Mucosa of gallbladder (tissue), 1 donor: Measurements from ENCODE around the gene OTUD5. TPM values are rescaled to one million over a fixed set of nuclear protein-coding genes. Genes with fewer than 3 reads are reported as not detected.

Experiments
- DNase-seq: peaks from one replicate; pipeline ENCODE4 v3.0.0-alpha.2; 2020; ENCODE audit warnings: low spot score
- total RNA-seq: library from RNA; stranded (reverse); gene quantifications from one replicate; pipeline ENCODE4 v1.2.1, GENCODE V29; 2021
- donor health status: DM: no; HTN: no; CAD: no.

Gene OTUD5
- total RNA-seq, 1 donor from 2014 or later: 57.3 TPM

DNA sequence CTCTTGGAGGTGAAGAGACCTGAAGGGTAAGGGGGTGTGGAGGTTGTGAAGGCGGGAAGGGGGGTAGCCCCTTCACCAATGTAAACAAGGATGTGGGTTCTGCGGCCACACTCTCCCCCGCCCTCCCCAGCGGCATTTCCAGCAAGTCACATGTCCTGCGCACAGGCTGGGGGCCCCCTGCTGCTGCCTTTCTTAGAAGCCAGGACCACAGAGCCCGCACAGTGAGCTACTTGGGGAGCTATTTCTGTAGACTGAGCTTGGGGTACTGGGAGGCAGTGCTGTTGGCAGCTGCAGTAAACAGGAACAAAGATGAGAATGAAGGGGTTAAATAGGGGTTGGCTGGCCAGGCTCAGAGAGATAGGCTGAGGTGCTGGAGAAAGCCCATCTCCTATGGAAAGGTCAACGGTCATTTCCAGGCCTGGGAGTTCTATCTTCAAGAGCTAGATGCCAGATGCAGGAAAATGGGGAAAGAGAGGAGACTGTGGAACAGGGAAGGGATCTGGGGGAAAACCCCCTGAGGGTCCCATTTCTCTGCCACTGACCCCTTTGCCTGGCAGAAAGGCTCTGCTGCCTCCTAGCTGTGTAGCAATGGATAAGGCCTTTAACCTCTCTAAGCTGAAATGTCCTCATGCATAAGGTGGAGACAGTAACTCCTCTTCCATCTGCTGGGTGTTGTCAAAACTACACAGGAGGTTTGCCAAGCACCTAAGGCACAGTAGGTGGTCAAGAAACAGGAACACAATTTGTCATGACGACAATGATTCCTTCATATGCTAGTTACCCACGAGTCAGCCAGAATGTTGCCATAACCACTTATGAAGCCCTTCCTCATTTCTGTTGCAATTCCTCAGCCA lies 20.1 kb downstream of the OTUD5 start:
- peak; percentile 65 for DNase-seq

DNA sequence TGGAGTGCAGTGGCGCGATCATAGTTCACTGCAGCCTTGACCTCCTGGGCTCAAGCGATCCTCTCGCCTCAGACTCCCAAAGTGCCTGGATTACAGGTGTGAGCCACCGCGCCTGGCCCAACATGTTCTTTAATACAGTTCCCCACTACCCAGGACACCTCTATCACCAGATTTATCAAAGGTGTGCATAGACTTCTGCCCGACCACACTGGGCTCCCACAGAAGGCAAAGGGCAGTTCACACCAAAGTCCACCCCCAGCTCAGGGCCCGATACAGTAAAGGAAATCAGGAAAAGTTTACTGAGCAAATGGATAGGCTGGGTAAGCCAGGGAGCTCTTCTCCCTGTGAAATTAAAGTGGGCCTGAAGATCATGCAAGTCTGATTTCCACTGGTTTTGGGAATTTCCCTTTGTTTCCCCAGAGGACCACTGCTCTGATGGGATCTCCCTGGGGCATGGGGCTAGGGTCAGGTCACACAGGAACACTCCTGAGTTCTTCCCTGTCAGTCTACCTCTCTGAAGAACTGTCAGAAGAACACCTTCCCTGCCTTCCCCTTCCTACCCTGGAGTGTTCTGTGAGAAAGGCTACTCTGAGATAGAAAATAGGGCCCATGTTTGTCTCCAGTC lies 20.9 kb downstream of the OTUD5 start:
- no peak for DNase-seq

DNA sequence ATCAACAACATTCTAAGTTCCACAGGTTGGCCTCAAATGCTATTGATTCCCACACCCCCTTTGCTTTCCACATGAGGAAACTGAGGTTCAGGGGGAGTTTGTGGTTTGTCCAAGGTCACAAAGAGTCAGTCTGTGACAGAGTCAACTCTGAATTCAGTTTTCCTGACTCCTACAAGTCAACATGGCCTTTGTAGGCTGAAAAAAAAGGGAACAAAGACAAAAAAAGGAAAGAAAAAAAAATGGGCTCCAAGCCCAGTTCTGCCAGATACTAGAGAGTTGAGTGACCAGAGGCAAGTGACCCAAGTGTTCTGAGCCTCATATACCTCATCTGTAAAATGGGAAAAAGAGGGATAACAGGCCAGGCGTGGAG lies 22.1 kb downstream of the OTUD5 start:
- DNase-seq: no peak

GRCh38 chrX:48934581-48935300 lies 22.7 kb downstream of the OTUD5 start:
- DNase-seq: no peak

- DNase-seq: no peak
Measured at GRCh38 chrX:48933757-48934156, 23.6 kb downstream of the OTUD5 start.

- DNase-seq: no peak
Measured at GRCh38 chrX:48927736-48928382, 29.5 kb downstream of the OTUD5 start.

GRCh38 chrX:48927123-48927522 lies 30.3 kb downstream of the OTUD5 start:
- DNase-seq: no peak

DNA sequence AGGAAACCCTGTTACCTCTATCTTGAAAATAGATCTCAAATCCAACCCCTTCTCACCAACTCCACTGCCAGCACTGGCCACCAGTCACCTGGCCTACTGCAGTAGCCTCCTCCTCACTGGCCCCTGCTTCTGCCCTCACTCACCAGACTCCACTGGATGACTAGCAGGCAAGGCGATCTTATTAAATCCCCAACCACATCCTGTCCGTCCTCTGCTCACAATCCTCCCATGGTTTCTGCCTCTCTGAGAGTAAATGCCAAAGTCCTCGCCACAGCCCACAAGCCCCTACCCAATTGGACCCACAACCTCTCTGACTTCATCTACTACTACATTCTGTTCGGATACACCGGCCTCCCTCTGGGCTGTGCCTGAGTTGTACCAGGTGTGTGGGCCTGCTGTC lies 33.1 kb downstream of the OTUD5 start:
- no peak for DNase-seq

DNA sequence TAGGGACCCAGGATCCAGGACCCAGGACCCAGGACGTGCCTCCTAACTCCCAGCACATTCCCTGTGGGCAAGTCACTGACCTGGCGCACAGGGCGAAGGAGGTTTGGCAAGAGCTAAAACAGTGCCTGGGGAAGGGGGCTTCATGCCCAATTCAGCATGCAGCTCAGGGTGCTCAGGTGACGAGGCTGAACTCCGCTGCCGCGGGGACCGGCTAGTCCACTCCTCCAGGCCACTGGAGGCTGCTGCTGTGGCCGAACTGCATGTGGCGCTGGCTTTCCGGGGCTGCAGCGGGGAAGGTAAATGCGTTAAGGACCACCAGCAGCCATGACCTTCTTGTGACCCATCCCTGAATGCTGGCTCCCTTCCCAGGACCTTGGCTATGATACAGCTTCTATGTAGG lies 33.6 kb downstream of the OTUD5 start:
- DNase-seq: no peak

DNA sequence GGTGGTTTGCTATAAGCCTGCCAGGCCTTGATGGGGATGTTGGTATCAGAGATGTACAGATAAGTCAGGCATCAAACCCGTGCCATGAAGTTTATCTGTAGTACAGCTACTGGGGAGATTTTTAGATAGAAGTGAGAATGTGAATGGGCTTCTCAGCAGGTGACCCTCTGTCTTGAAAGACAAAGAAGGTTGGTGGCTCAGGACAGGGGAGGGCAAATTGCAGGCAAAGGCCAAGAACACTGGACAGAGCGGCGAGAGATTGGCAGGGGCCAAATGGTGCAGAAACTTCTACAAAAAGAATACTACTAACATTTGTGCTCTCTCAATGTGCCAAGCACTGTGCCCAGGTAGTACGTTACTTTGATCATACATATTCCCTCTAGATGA lies 36.7 kb downstream of the OTUD5 start:
- no peak for DNase-seq

DNA sequence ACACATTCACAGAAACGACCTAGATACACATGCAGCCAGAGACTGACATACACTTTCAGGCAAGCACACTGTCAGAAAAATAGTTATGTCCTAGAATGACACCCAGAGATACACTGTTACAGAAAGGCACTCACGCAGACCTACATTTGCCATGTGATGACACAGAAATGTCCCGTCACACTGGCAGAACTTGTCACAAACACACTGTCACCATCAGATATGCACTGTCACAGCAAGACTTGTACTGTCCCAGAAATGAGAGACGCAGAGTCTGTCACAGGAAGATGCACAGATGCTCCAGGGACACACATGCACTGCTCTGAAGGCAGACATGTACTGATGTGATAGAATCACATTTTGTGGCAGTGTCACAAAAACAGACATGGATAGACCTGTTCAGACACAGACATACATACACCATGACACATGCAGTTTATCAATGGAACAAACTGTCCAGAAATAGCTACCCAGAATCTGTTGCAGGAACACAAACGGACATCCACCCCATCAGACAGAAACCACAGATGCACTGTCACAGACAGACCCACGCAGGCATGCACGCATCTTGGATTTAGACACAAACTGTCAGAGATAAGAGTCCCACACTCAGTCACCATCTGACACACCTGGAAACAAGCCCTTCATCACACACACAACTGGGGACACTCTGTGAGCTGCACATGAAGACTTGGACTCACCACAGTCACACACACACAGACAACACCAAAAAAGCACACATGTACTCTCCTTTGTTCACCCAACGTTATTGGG lies 37.3 kb downstream of the OTUD5 start:
- DNase-seq: no peak

- no peak for DNase-seq
Measured at GRCh38 chrX:48919360-48919841, 38.0 kb downstream of the OTUD5 start.

GRCh38 chrX:48918643-48919340 lies 38.6 kb downstream of the OTUD5 start, which contains the start of gene PIM2:
Gene PIM2 (minus strand): TSS chrX:48919024. CDS start chrX:48918834, 190 bp downstream.
- peak; percentile 93 for DNase-seq

DNA sequence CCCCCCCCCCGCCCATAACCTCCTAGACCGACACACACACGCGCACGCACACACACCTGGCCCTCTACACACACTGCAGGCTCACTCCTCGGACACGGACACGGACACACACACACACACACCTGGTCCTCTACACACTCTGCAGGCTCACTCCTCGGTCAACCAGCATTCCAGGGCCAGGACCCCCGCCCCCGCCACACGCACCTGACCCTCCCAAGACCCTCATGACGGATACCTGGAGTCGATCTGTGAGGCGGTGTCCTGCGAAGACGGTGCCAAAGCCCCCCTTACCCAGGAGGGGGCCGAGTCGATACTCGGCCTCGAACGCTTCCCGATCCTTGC lies 39.1 kb downstream of the OTUD5 start:
- DNase-seq: no peak

DNA sequence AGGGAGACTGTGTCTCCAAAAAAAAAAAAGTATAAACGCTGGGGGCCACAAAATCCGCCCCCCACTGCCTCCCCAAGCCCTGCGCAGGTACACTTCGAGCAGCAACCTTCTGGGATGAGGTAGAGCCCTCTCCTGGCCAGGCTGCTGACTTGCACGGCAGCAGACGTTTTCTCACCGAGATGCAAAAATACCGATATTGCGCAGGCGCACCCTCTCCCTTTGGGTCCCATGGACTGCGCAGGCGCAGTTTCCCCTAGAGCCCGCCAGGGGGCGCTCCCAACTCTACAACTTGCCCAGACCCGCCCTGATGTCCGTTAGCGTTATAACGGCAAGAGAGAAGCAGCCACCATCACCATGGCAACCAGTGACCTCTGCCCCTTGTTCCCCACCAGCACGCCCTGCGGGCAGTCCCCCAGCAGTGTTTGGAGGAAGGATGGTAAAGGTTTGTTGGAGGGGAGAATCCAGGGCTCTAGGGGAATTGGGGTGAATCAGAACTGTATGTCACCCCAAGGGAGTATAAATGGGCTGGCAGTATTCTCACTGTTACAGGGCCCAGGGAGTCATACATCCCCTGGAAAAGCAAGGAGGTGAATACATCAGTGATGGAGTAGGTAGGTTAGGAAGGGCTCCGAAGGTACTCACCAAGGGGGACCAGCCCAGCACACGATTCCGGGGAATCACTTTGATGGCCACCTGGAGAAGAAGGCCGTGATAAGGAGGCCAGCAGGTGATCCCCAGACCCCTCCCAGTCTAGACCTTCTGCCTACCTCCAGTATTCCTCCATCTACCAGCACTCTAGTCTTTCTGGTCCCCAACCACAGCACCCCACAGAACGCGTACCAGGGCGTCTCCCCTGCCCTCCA lies 40.0 kb downstream of the OTUD5 start:
- DNase-seq: peak; percentile 93

DNA sequence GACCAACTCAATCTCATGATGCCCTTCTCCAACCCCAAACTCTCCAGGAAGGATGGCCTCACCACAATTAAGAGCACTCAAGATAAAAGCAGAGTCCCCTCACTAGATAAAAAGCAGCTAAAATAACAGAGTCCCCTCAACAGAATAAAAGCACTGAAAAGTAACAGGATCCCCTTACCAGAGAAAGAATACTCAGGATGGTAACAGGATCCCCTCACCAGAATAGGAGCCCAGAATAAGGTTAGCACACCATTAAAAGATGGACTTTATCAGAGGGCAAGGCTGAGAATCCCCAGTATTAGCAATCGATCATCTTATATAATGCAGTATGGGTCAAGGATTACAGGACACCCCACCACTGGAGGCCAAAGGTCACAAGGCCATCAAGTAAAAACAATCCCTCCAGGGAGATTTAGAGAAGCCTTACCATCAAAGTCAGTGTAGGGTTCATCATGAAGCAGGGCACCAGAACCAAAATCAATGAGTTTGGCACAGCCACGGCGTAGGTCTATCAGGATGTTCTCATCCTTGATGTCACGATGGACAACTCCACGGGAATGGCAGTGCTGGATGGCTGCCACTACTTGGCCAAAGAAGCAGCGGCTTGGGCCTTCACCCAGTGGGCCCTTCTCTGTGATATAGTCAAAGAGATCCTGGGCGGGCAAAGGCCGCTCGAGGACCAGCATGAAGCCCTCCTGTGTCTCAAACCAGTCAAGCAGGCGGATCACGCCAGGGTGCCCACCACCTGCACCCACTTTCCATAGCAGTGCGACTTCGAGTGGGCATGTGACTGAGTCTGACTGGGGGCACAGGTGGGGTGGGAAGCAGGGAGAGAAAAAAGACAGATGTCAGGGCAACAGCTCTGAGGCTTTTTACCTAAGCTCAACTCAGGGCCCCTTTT lies 42.6 kb downstream of the OTUD5 start:
- DNase-seq: no peak

- no peak for DNase-seq
Measured at GRCh38 chrX:48913605-48914366, 43.6 kb downstream of the OTUD5 start.
